ENCODE measurements around the gene PSMD1. TPM values are rescaled to one million over a fixed set of nuclear protein-coding genes. Genes with fewer than 3 reads are reported as not detected.

The PSMD1 gene
- polyA plus RNA-seq, 1 donor from 2014 or later, result 83.8 TPM

GRCh38 chr2:231218366-231218765 is 161.7 kb downstream of the PSMD1 start:
- Histone ChIP-seq H3K4me2 (ENCODE audit: low read length) (no peak overlapping the region), H3K36me3 (ENCODE audit: insufficient read depth, low read length) (peaks cover 9% of the 10 kb centered on the region), H3F3A (ENCODE audit: insufficient read depth, low read length, poor library complexity, severe bottlenecking) (no peaks in the 10 kb centered on the region), H3K27ac (ENCODE audit: low read length) (no peak overlapping the region), H3K9me2 (ENCODE audit: insufficient read depth, low read length) (no peaks in the 10 kb centered on the region), H3K9me3 (ENCODE audit: low read length) (no peaks in the 10 kb centered on the region), H3K4me3 (ENCODE audit: low read length) (no peak overlapping the region), H3K27me3 (ENCODE audit: insufficient read depth, low read depth, low read length) (no peaks in the 10 kb centered on the region), H2AFZ (ENCODE audit: low read depth, low read length) (no peak overlapping the region), H4K20me1 (ENCODE audit: insufficient read depth) (no peaks in the 10 kb centered on the region), H3K79me2 (replicated peaks; ENCODE audit: insufficient read depth, low read length) (no peaks in the 10 kb centered on the region), H3K9ac (ENCODE audit: low read length) (no peak overlapping the region)
- TF ChIP-seq POLR2AphosphoS5 (IDR thresholded peaks at IDR 0.05) (no peak), REST (IDR thresholded peaks at IDR 0.05; ENCODE audit: borderline replicate concordance) (no peak), RAD21 (conservative IDR thresholded peaks at IDR 0.05) (no peak), EP300 (conservative IDR thresholded peaks at IDR 0.05; ENCODE audit: poor library complexity, severe bottlenecking) (no peak), TAF1 (IDR thresholded peaks at IDR 0.05; ENCODE audit: low read depth) (no peak), SMC3 (conservative IDR thresholded peaks at IDR 0.05; ENCODE audit: poor library complexity) (no peak), CTCF (IDR thresholded peaks at IDR 0.05; ENCODE audit: poor library complexity, severe bottlenecking) (no peak), EZH2 (IDR thresholded peaks at IDR 0.05; ENCODE audit: borderline replicate concordance, insufficient read depth, low read length, poor library complexity, severe bottlenecking) (no peak), MXI1 (conservative IDR thresholded peaks at IDR 0.05; ENCODE audit: poor library complexity, severe bottlenecking) (no peak)

GRCh38 chr2:231219289-231219688 is 162.6 kb downstream of the PSMD1 start:
- Histone ChIP-seq H3K79me2 (replicated peaks; ENCODE audit: insufficient read depth, low read length) (no peaks in the 10 kb centered on the region), H3K36me3 (ENCODE audit: insufficient read depth, low read length) (peaks cover 9% of the 10 kb centered on the region), H3F3A (ENCODE audit: insufficient read depth, low read length, poor library complexity, severe bottlenecking) (no peaks in the 10 kb centered on the region), H3K27me3 (ENCODE audit: insufficient read depth, low read depth, low read length) (no peaks in the 10 kb centered on the region), H3K9me2 (ENCODE audit: insufficient read depth, low read length) (no peaks in the 10 kb centered on the region), H3K9me3 (ENCODE audit: low read length) (no peaks in the 10 kb centered on the region), H3K9ac (ENCODE audit: low read length) (no peak overlapping the region), H3K27ac (ENCODE audit: low read length) (no peak overlapping the region), H3K4me2 (ENCODE audit: low read length) (no peak overlapping the region), H3K4me3 (ENCODE audit: low read length) (no peak overlapping the region), H2AFZ (ENCODE audit: low read depth, low read length) (no peak overlapping the region), H4K20me1 (ENCODE audit: insufficient read depth) (no peaks in the 10 kb centered on the region)
- no peak for TF ChIP-seq POLR2AphosphoS5 (IDR thresholded peaks at IDR 0.05)
- TF ChIP-seq REST (IDR thresholded peaks at IDR 0.05; ENCODE audit: borderline replicate concordance), result no peak
- TF ChIP-seq EP300 (conservative IDR thresholded peaks at IDR 0.05; ENCODE audit: poor library complexity, severe bottlenecking), result no peak
- TF ChIP-seq RAD21 (conservative IDR thresholded peaks at IDR 0.05), result no peak
- TF ChIP-seq EZH2 (IDR thresholded peaks at IDR 0.05; ENCODE audit: borderline replicate concordance, insufficient read depth, low read length, poor library complexity, severe bottlenecking), result no peak
- no peak for TF ChIP-seq TAF1 (IDR thresholded peaks at IDR 0.05; ENCODE audit: low read depth)
- TF ChIP-seq MXI1 (conservative IDR thresholded peaks at IDR 0.05; ENCODE audit: poor library complexity, severe bottlenecking), result no peak
- no peak for TF ChIP-seq CTCF (IDR thresholded peaks at IDR 0.05; ENCODE audit: poor library complexity, severe bottlenecking)
- TF ChIP-seq SMC3 (conservative IDR thresholded peaks at IDR 0.05; ENCODE audit: poor library complexity), result no peak
